GM23338 (cell line): Measurements from ENCODE around the gene PROC.

Experiments used
- ETS1 ChIP-seq: IDR thresholded peaks from 2 replicates; pipeline ENCODE4 v1.6.1; 2016; ENCODE audit warnings: antibody characterized with exemption
- EZH2 ChIP-seq: fragments of 200-600 bp; sonication (generic); IDR thresholded peaks from one replicate; pipeline ENCODE4 v1.8.0; 2017; ENCODE audit warnings: antibody characterized with exemption, mild to moderate bottlenecking, low read depth; ENCODE audit not compliant: unreplicated experiment
- JUNB ChIP-seq: IDR thresholded peaks from one replicate; pipeline ENCODE4 v1.6.1; 2016; ENCODE audit warnings: antibody characterized with exemption; ENCODE audit not compliant: unreplicated experiment
- POLR2AphosphoS5 ChIP-seq: IDR thresholded peaks from 2 replicates; pipeline ENCODE4 v1.6.1; 2016; ENCODE audit warnings: antibody characterized with exemption, low read depth
- REST ChIP-seq: IDR thresholded peaks from one replicate; pipeline ENCODE4 v1.6.1; 2018; ENCODE audit warnings: antibody characterized with exemption; ENCODE audit not compliant: unreplicated experiment
- TF ChIP-seq, protein P1 (sequence below), 2 experiments: fragments of 200-600 bp in 1 of 2; sonication (generic) in 1 of 2; conservative IDR thresholded peaks; 2 replicates each; pipeline versions ENCODE4 v1.5.1 to v1.6.1; 2016 to 2017; ENCODE audit warnings: antibody characterized with exemption in 2 of 2, low read depth in 2 of 2, mild to moderate bottlenecking in 2 of 2, moderate library complexity in 1 of 2

- TF ChIP-seq, protein P1, sequence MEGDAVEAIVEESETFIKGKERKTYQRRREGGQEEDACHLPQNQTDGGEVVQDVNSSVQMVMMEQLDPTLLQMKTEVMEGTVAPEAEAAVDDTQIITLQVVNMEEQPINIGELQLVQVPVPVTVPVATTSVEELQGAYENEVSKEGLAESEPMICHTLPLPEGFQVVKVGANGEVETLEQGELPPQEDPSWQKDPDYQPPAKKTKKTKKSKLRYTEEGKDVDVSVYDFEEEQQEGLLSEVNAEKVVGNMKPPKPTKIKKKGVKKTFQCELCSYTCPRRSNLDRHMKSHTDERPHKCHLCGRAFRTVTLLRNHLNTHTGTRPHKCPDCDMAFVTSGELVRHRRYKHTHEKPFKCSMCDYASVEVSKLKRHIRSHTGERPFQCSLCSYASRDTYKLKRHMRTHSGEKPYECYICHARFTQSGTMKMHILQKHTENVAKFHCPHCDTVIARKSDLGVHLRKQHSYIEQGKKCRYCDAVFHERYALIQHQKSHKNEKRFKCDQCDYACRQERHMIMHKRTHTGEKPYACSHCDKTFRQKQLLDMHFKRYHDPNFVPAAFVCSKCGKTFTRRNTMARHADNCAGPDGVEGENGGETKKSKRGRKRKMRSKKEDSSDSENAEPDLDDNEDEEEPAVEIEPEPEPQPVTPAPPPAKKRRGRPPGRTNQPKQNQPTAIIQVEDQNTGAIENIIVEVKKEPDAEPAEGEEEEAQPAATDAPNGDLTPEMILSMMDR (conservative IDR thresholded peaks at IDR 0.05; ENCODE audit: low read depth in 2 of 2), result no peak
- TF ChIP-seq EZH2, result no peak
- no peak for TF ChIP-seq ETS1
- no peak for TF ChIP-seq JUNB
- no peak for TF ChIP-seq POLR2AphosphoS5
- TF ChIP-seq REST, result no peak
Measured at GRCh38 chr2:127431408-127432023, 13.3 kb downstream of the PROC start.
